ENCODE results near the gene IFT20.
"Not testable (repeated sequence)": the region's sequence is repeated elsewhere in the genome, so short reads cannot be mapped to it uniquely, and the experiment has no call there.

Gene IFT20

DNA sequence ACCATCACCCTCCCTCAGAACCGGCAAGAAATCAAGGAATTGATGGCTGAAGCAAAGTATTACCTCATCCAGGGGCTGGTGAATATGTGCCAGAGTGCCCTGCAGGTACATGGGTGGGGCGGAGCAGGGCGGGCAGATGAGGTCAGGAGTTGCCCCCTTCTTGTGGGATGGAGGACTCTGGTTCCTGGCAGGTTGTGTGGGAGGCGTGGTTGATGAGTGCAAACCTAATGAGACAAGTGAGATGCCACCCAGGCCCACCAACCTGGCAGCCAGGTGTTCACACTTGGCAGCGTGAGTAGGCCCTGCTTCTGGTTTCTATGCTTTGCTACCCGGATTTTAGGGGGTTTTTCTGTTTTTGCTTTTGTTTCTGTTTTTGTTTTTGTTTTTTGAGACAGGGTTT is 5.1 kb upstream of the IFT20 start:
- H3K9ac ChIP-seq (ENCODE audit: low read length) = no peak overlapping the region
- H2AFZ ChIP-seq (ENCODE audit: low read depth, low read length) = no peak overlapping the region
- H3K4me1 ChIP-seq (ENCODE audit: low read length) = peaks cover 6% of the 10 kb centered on the region
- no peak overlapping the region for H3K4me3 ChIP-seq (ENCODE audit: low read length)
- TF ChIP-seq EZH2phosphoT487 (IDR thresholded peaks at IDR 0.05; ENCODE audit: low read depth) = no peak
- TF ChIP-seq, protein P1, sequence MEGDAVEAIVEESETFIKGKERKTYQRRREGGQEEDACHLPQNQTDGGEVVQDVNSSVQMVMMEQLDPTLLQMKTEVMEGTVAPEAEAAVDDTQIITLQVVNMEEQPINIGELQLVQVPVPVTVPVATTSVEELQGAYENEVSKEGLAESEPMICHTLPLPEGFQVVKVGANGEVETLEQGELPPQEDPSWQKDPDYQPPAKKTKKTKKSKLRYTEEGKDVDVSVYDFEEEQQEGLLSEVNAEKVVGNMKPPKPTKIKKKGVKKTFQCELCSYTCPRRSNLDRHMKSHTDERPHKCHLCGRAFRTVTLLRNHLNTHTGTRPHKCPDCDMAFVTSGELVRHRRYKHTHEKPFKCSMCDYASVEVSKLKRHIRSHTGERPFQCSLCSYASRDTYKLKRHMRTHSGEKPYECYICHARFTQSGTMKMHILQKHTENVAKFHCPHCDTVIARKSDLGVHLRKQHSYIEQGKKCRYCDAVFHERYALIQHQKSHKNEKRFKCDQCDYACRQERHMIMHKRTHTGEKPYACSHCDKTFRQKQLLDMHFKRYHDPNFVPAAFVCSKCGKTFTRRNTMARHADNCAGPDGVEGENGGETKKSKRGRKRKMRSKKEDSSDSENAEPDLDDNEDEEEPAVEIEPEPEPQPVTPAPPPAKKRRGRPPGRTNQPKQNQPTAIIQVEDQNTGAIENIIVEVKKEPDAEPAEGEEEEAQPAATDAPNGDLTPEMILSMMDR (IDR thresholded peaks at IDR 0.05; ENCODE audit: low read depth, low read length) = no peak
- peaks cover 23% of the 10 kb centered on the region for H3K36me3 ChIP-seq (replicated peaks; ENCODE audit: low read depth, low read length)
- H3K9me3 ChIP-seq (ENCODE audit: insufficient read depth, low read length) = no peaks in the 10 kb centered on the region
- H3K27ac ChIP-seq (ENCODE audit: low read length) = no peak overlapping the region
- H4K20me1 ChIP-seq (ENCODE audit: insufficient read depth, low read length) = no peaks in the 10 kb centered on the region
- peaks cover 11% of the 10 kb centered on the region for H3K79me2 ChIP-seq (ENCODE audit: low read length)
- H3K27me3 ChIP-seq (ENCODE audit: low read depth, low read length) = no peaks in the 10 kb centered on the region
- H3K4me2 ChIP-seq (ENCODE audit: low read length) = no peak overlapping the region

DNA sequence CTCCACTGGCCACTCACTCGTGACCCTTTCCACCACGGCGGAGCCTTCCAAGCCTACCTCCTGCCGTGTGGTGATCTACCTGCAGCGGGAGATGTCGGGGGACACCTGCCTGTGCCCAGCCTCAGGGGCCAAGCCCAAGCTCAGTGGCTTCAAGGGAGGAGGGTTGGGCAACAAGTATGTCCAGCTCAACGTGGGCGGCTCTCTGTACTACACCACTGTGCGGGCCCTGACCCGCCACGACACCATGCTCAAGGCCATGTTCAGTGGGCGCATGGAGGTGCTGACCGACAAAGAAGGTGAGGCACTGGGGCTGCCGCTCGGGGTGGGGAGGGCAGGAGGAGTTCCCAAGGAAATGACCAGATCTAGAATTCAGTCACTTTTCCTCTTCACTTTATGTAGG is 4.2 kb upstream of the IFT20 start:
- H3K27me3 ChIP-seq (ENCODE audit: low read depth, low read length) = no peaks in the 10 kb centered on the region
- no peak for TF ChIP-seq EZH2phosphoT487 (IDR thresholded peaks at IDR 0.05; ENCODE audit: low read depth)
- TF ChIP-seq, protein P1 (IDR thresholded peaks at IDR 0.05; ENCODE audit: low read depth, low read length) = no peak
- no peak overlapping the region for H3K4me3 ChIP-seq (ENCODE audit: low read length)
- H3K4me1 ChIP-seq (ENCODE audit: low read length) = peaks cover 9% of the 10 kb centered on the region
- H3K9ac ChIP-seq (ENCODE audit: low read length) = no peak overlapping the region
- no peak overlapping the region for H3K27ac ChIP-seq (ENCODE audit: low read length)
- peaks cover 16% of the 10 kb centered on the region for H3K79me2 ChIP-seq (ENCODE audit: low read length)
- H2AFZ ChIP-seq (ENCODE audit: low read depth, low read length) = no peak overlapping the region
- no peaks in the 10 kb centered on the region for H4K20me1 ChIP-seq (ENCODE audit: insufficient read depth, low read length)
- H3K9me3 ChIP-seq (ENCODE audit: insufficient read depth, low read length) = no peaks in the 10 kb centered on the region
- H3K36me3 ChIP-seq (replicated peaks; ENCODE audit: low read depth, low read length) = peaks cover 14% of the 10 kb centered on the region
- H3K4me2 ChIP-seq (ENCODE audit: low read length) = no peak overlapping the region

DNA sequence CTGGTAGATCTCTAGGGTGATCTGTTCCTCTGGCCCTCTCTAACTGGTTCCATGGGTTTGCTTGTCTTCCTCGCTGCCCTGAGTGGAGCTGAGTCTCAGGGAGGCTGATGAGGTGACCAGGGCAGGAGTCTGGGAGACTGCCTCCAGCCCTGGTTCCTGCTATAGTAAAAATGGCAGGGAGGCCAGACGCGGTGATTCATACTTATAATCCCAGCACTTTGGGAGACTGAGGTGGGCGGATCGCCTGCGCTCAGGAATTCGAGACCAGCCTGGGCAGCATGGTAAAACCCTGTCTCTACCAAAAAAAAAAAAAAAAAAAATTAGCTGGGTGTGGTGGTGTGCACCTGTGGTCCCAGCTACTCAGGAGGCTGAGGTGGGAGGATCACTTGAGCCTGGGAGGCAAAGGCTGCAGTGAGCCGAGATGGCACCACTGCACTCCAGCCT is 3.5 kb upstream of the IFT20 start:
- H3K4me2 ChIP-seq (ENCODE audit: low read length); H3K27ac ChIP-seq (ENCODE audit: low read length); H3K4me3 ChIP-seq (ENCODE audit: low read length); H4K20me1 ChIP-seq (ENCODE audit: insufficient read depth, low read length); H2AFZ ChIP-seq (ENCODE audit: low read depth, low read length); H3K9me3 ChIP-seq (ENCODE audit: insufficient read depth, low read length); H3K9ac ChIP-seq (ENCODE audit: low read length); H3K27me3 ChIP-seq (ENCODE audit: low read depth, low read length): not testable (repeated sequence)
- peaks cover 14% of the 10 kb centered on the region for H3K36me3 ChIP-seq (replicated peaks; ENCODE audit: low read depth, low read length)
- peaks cover 21% of the 10 kb centered on the region for H3K79me2 ChIP-seq (ENCODE audit: low read length)
- H3K4me1 ChIP-seq (ENCODE audit: low read length) = peaks cover 15% of the 10 kb centered on the region

DNA sequence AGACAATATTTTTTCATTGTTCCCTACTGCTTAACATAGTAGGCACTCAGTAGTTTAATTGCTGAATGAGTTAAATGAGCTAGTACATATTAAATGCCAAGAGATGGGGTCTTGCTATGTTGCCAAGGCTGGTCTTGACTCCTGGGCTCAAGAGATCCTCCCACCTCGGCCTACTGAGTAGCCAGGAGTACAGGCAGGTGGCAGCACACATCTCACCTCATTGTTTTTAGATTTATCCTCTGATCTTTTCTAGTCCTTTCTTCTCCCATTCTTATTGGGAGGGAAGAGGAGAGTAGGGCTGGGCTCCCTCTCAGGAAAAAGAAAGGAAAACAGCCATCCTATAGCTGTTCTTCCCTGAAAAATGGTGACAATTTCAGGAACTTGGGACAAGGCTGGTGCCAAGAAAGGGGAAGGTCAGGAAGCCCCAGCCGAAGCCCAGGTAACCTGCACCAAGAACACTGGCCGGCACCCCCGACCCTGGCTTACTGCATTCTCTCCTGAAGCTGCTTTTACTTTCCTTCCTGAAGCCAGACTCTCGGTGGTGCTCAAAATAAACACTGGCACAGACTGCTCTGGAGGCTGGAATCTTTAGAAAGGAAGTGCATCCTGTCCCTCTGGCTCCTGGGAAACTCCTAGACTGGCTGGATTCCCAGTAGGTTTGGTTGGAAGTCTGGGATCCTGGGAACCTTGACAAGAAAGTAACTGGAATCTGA is 2.9 kb upstream of the IFT20 start:
- Histone ChIP-seq H3K79me2 (ENCODE audit: low read length) (peaks cover 21% of the 10 kb centered on the region), H3K27me3 (ENCODE audit: low read depth, low read length) (no peaks in the 10 kb centered on the region), H4K20me1 (ENCODE audit: insufficient read depth, low read length) (no peaks in the 10 kb centered on the region), H3K4me1 (ENCODE audit: low read length) (peaks cover 15% of the 10 kb centered on the region), H3K9me3 (ENCODE audit: insufficient read depth, low read length) (no peaks in the 10 kb centered on the region), H3K4me3 (ENCODE audit: low read length) (no peak overlapping the region), H2AFZ (ENCODE audit: low read depth, low read length) (no peak overlapping the region), H3K9ac (ENCODE audit: low read length) (no peak overlapping the region), H3K36me3 (replicated peaks; ENCODE audit: low read depth, low read length) (peaks cover 14% of the 10 kb centered on the region), H3K27ac (ENCODE audit: low read length) (no peak overlapping the region), H3K4me2 (ENCODE audit: low read length) (no peak overlapping the region)
- TF ChIP-seq, protein P1 (IDR thresholded peaks at IDR 0.05; ENCODE audit: low read depth, low read length) = no peak
- no peak for TF ChIP-seq EZH2phosphoT487 (IDR thresholded peaks at IDR 0.05; ENCODE audit: low read depth)
